ENCODE measurements around the gene ALOX5. TPM values are rescaled to one million over a fixed set of nuclear protein-coding genes. Genes with fewer than 3 reads are reported as not detected.

ALOX5 gene
- total and polyA plus RNA-seq, 2 of the 4 experiments (the other 2 are of a cell fraction) = not detected

- H3K56ac ChIP-seq (ENCODE audit: extremely low read depth, insufficient read depth, low read length) = no peak overlapping the region
- no peak for ATAC-seq (ENCODE audit: low read depth)
- no peak overlapping the region for H4K5ac ChIP-seq (ENCODE audit: low read depth, low read length)
- no peak overlapping the region for H2BK5ac ChIP-seq (ENCODE audit: low read depth, low read length, poor library complexity, severe bottlenecking)
- no peak overlapping the region for H2AFZ ChIP-seq (replicated peaks; ENCODE audit: low read length, poor library complexity)
- TF ChIP-seq BHLHE40 (IDR thresholded peaks at IDR 0.05; ENCODE audit: low read depth, low read length) = no peak
- TF ChIP-seq NFE2L2 (IDR thresholded peaks at IDR 0.05; ENCODE audit: low read depth, low read length) = no peak
- TF ChIP-seq FOS (IDR thresholded peaks at IDR 0.05; ENCODE audit: low read depth, low read length) = no peak
- no peak for TF ChIP-seq MAZ (IDR thresholded peaks at IDR 0.05; ENCODE audit: borderline replicate concordance, low read depth, low read length)
- no peak for TF ChIP-seq POLR2A (IDR thresholded peaks at IDR 0.05; ENCODE audit: low read depth, low read length)
- TF ChIP-seq SMC3 (IDR thresholded peaks at IDR 0.05; ENCODE audit: low read depth, low read length) = no peak
- TF ChIP-seq CHD1 (IDR thresholded peaks at IDR 0.05; ENCODE audit: low read depth, low read length) = no peak
- H3K4me2 ChIP-seq (ENCODE audit: low read depth, low read length) = no peak overlapping the region
- H3K9me1 ChIP-seq (ENCODE audit: insufficient read depth, low read length) = no peaks in the 10 kb centered on the region
- H3K4ac ChIP-seq (ENCODE audit: low read depth, low read length) = no peak overlapping the region
- H3K14ac ChIP-seq (replicated peaks; ENCODE audit: low read depth, low read length) = no peak overlapping the region
- H3K9ac ChIP-seq (ENCODE audit: low read depth, low read length) = no peak overlapping the region
- H3K23ac ChIP-seq (ENCODE audit: low read depth, low read length) = no peak overlapping the region
- no peak overlapping the region for H2BK20ac ChIP-seq (ENCODE audit: low read depth, low read length)
- no peaks in the 10 kb centered on the region for H3K79me1 ChIP-seq (ENCODE audit: low read depth in 1 of 2, low read length in 2 of 2)
- BruUV-seq (replicated peaks) = no TSS peak
- no peak for DNase-seq
- CTCF ChIA-PET = no interaction called here
- no peak overlapping the region for H3K18ac ChIP-seq (ENCODE audit: low read depth, low read length)
- WGBS, 2 experiments (ENCODE audit: extremely low coverage in 2 of 2, insufficient read length in 1 of 2) = 100% methylated on average over 1 of the region's 2 CpGs; no CpG with 5 or more reads in 1 of the 2 experiments
- H3K36me3 ChIP-seq (ENCODE audit: control insufficient read depth, insufficient read depth, low read length) = no peaks in the 10 kb centered on the region
- no peak overlapping the region for H2AK5ac ChIP-seq (ENCODE audit: low read depth, low read length)
- H2AK9ac ChIP-seq (replicated peaks; ENCODE audit: low read depth, low read length, poor library complexity) = no peak overlapping the region
- no peak overlapping the region for H2BK120ac ChIP-seq (ENCODE audit: low read depth, low read length)
- H3K27me3 ChIP-seq (ENCODE audit: control insufficient read depth, insufficient read depth, low read length) = peaks cover 35% of the 10 kb centered on the region
- POLR2A ChIA-PET (ENCODE audit: unreplicated experiment) = no interaction called here
- in situ Hi-C loops (cut with MboI; ENCODE audit: low sequenced_read_pairs) = no loop called here
- no peak overlapping the region for H3K27ac ChIP-seq (ENCODE audit: insufficient read depth, low read length)
- no peaks in the 10 kb centered on the region for H3K4me1 ChIP-seq (ENCODE audit: control insufficient read depth, insufficient read depth, low read length)
- H3K4me3 ChIP-seq (ENCODE audit: insufficient read depth, low read depth, low read length) = no peak overlapping the region
- H3K9me3 ChIP-seq (ENCODE audit: control insufficient read depth, insufficient read depth, low read length) = no peaks in the 10 kb centered on the region
- intact Hi-C loops (cut with micrococcal nuclease) = no loop called here
- dilution Hi-C loops (cut with HindIII; ENCODE audit: low sequenced_read_pairs, unreplicated experiment) = no loop called here
- no peak overlapping the region for H2BK15ac ChIP-seq (ENCODE audit: low read depth, low read length)
- no peak overlapping the region for H4K91ac ChIP-seq (ENCODE audit: insufficient read depth, low read depth, low read length)
- no peaks in the 10 kb centered on the region for H4K20me1 ChIP-seq (ENCODE audit: insufficient read depth, low read length)
- no peak overlapping the region for H4K8ac ChIP-seq (ENCODE audit: low read depth in 2 of 2, low read length in 2 of 2)
Observed at GRCh38 chr10:45376371-45376801, 2.4 kb downstream of the ALOX5 start.

All from IMR-90 (cell line).